GM20000 (cell line): ENCODE data around the gene INVS.

Source experiments
- DNase-seq: peaks from one replicate; pipeline ENCODE4 v3.0.0; 2012; ENCODE audit warnings: low spot score
- CTCF ChIP-seq: IDR thresholded peaks from 2 replicates; pipeline ENCODE4 v1.5.1; 2012; ENCODE audit warnings: mild to moderate bottlenecking, control low read depth; ENCODE audit errors: extremely low read depth, missing control alignments

Gene INVS

DNA sequence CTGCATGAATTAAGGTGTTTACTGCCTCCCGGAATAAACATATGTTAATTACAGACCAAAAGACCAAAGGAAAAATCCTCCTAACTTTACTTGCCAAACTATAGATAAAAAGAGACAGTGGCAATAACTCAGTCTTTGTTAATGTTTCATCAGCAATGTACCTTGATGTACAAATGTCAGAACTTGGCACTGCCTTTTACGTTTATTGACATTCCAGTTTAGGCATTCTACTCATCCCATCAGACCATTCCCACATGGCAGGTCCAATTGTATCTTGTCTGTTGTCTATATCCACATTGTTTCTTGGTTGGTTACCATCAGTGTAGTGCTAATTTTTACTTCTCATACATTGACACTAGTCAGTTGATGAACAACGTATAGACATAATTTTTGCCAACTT is 168.2 kb downstream of the INVS start:
- no peak for DNase-seq
- no peak for TF ChIP-seq CTCF

- no peak for DNase-seq
- no peak for TF ChIP-seq CTCF
Measured at GRCh38 chr9:100268271-100268670, 169.2 kb downstream of the INVS start.

- DNase-seq: no peak
- TF ChIP-seq CTCF: no peak
Measured at GRCh38 chr9:100269656-100270055, 170.6 kb downstream of the INVS start.

DNA sequence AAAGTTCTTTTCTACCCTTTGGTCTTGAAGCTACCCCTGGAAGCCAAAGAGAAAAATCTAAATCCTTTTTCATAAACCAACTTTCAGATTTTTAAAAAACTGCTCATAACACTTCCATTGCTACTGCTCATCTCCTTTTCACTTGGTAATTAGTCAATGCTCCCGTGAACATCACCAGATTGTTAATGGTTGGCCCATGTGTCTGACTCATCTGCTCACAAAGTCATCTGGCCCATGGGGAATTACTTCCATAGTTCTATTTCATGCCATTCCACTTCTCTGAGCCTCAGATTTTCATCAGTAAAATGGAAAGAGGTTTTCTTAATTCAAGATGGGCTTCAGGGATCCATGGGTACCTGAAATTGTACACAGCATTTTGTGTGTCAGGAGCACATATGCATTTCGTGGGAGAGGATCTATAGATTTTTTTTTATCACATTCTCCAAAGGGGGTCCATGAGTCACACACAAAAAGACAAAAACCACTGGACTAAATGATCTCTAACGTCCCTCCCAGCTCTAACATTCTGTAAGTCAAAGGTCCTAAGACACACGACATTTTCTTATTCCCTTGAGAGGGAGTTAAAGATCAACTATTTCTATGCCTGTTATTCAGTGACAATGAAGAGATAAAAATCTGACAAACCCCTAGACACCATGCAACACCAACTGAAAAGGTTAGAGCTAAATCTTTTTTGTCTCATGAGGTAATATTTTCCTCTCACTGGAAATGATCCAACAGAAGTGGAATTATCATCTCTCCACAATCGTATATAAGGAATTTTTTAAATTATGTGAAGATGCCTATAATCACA is 178.3 kb downstream of the INVS start:
- no peak for TF ChIP-seq CTCF
- no peak for DNase-seq

GRCh38 chr9:100281066-100281465 is 182.0 kb downstream of the INVS start:
- DNase-seq: no peak
- no peak for TF ChIP-seq CTCF

DNA sequence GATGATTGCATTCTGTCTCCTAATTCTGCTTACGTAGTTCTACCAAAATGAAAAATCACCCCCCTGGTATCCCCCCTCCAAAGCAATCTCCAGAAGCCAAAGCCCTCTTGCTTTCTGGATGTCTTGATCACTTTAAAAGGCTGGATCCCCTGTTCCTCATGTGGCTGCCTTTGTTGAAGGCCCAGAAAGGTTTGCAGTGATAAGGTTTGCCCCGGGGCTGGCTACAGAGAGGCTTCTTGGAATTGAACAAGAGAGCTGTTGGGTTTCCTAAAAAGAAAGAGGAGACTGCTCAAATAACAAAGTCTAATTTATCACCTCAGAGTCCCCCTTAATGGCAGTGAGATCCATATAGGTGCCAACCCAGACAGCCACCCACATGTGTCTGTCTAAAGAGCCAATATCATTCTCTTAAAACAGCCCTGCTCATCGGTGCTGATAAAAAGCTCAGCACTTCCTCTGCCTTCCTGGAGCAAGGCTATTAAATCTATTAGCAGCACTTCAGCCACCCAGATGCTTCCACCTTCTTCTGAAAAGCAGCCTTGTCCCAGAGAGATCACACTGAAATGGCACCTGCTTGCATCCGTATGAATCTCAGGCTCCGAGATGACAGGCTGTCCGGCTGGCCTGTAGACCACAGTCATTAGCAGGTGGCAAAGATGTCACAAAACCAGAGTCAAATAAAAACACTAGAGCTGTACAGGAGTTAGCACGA is 182.8 kb downstream of the INVS start:
- DNase-seq: no peak
- TF ChIP-seq CTCF: no peak

DNA sequence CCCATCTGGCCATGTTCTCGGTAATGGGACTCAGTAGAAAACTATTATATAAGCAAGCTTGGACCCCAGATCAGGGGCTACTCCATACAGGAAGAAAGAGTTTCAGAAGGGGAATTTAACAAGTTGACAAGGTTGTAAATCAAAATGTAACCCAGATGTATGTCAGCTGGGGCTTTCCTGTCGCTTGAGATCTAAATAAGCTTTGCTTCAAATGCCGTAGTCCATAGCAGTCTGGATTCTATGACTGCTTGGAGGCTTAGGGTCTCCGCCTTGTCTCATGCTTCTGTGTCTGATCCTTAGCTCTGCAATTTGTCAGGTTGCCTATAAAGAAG is 183.3 kb downstream of the INVS start:
- no peak for TF ChIP-seq CTCF
- no peak for DNase-seq
